ENCODE results near the gene ANKRD33B. TPM values are rescaled to one million over a fixed set of nuclear protein-coding genes. Genes with fewer than 3 reads are reported as not detected.

The ANKRD33B gene
- polyA plus RNA-seq, 3 donors = 0.05 TPM; not detected in 2

- peaks cover 0 to 19% of the 10 kb centered on the region in 2 donors for H3K27me3 ChIP-seq (ENCODE audit: control insufficient read depth in 2 of 2, insufficient read depth in 2 of 2, low read length in 2 of 2)
- no peak overlapping the region for H2AFZ ChIP-seq (ENCODE audit: insufficient read depth, low read depth, low read length, poor library complexity, severe bottlenecking)
- H3K4me1 ChIP-seq (ENCODE audit: control insufficient read depth in 1 of 2, insufficient read depth in 2 of 2, low read length in 2 of 2) = peaks cover 40 to 54% of the 10 kb centered on the region in 2 donors
- H3K4me3 ChIP-seq (replicated peaks in 1 of 3; ENCODE audit: low read depth in 2 of 3, low read length in 3 of 3) = no peak overlapping the region
- no peaks in the 10 kb centered on the region for H3K36me3 Mint-ChIP-seq
- H3K27ac ChIP-seq (ENCODE audit: low read depth in 1 of 2, low read length in 2 of 2) = no peak overlapping the region
- H3K4me1 Mint-ChIP-seq = peaks cover 38% of the 10 kb centered on the region
- H3K9ac ChIP-seq (ENCODE audit: insufficient read depth, low read length, poor library complexity, severe bottlenecking) = no peak overlapping the region
- H3K4me2 ChIP-seq (replicated peaks; ENCODE audit: extremely low read depth, low read length, poor library complexity, severe bottlenecking) = no peak overlapping the region
- peaks cover 2% of the 10 kb centered on the region for H3K79me2 ChIP-seq (ENCODE audit: insufficient read depth, low read length)
- 95% methylated on average over 4 of the region's 7 CpGs for WGBS (ENCODE audit: insufficient coverage)
- TF ChIP-seq CTCF (IDR thresholded peaks at IDR 0.05) = no peak
- H3K9me3 Mint-ChIP-seq = peaks cover 0 to 6% (median 0%) of the 10 kb centered on the region in 7 donors
- H3K27ac Mint-ChIP-seq = no peak overlapping the region
- DNase-seq = no peak
- H3K9me3 ChIP-seq (replicated peaks in 1 of 2; ENCODE audit: control insufficient read depth in 1 of 2, insufficient read depth in 1 of 2, low read length in 2 of 2) = no peaks in the 10 kb centered on the region
- H3K27me3 Mint-ChIP-seq (ENCODE audit: low read depth in 3 of 3) = peaks cover 17 to 33% (median 29%) of the 10 kb centered on the region in 3 donors
- no peak overlapping the region for H3K4me3 Mint-ChIP-seq
- intact Hi-C loops (cut with micrococcal nuclease) = loop anchor here in 1 of 2 donors (5.0 kb wide), 1 partner anchor 47 kb away; no protein-coding TSS in a partner anchor
- no peaks in the 10 kb centered on the region for H3K36me3 ChIP-seq (replicated peaks in 1 of 2; ENCODE audit: control insufficient read depth in 1 of 2, insufficient read depth in 2 of 2, low read length in 2 of 2)
- H4K20me1 ChIP-seq (ENCODE audit: insufficient read depth, low read length) = no peaks in the 10 kb centered on the region
Measured at GRCh38 chr5:10559871-10560270, 4.0 kb upstream of the ANKRD33B start.

GRCh38 chr5:10562201-10563109 lies 1.4 kb upstream of the ANKRD33B start:
- H3K4me1 Mint-ChIP-seq = peaks cover 44% of the 10 kb centered on the region
- Histone ChIP-seq H3K4me3 (replicated peaks in 1 of 3; ENCODE audit: low read depth in 2 of 3, low read length in 3 of 3) (peak overlapping the region in 2 of 3 experiments; percentile 22 to 75), H3K79me2 (ENCODE audit: insufficient read depth, low read length) (peaks cover 10% of the 10 kb centered on the region), H3K36me3 (replicated peaks in 1 of 2; ENCODE audit: control insufficient read depth in 1 of 2, insufficient read depth in 2 of 2, low read length in 2 of 2) (no peaks in the 10 kb centered on the region), H2AFZ (ENCODE audit: insufficient read depth, low read depth, low read length, poor library complexity, severe bottlenecking) (peak overlapping the region; percentile 66), H3K4me1 (ENCODE audit: control insufficient read depth in 1 of 2, insufficient read depth in 2 of 2, low read length in 2 of 2) (peaks cover 40 to 51% of the 10 kb centered on the region in 2 donors), H3K9me3 (replicated peaks in 1 of 2; ENCODE audit: control insufficient read depth in 1 of 2, insufficient read depth in 1 of 2, low read length in 2 of 2) (peaks cover 0 to 4% of the 10 kb centered on the region in 2 donors), H3K4me2 (replicated peaks; ENCODE audit: extremely low read depth, low read length, poor library complexity, severe bottlenecking) (peak overlapping the region; percentile 86), H4K20me1 (ENCODE audit: insufficient read depth, low read length) (no peaks in the 10 kb centered on the region), H3K27me3 (ENCODE audit: control insufficient read depth in 2 of 2, insufficient read depth in 2 of 2, low read length in 2 of 2) (peaks cover 4 to 29% of the 10 kb centered on the region in 2 donors), H3K9ac (ENCODE audit: insufficient read depth, low read length, poor library complexity, severe bottlenecking) (peak overlapping the region; percentile 71), H3K27ac (ENCODE audit: low read depth in 1 of 2, low read length in 2 of 2) (no peak overlapping the region)
- no peak for TF ChIP-seq CTCF (IDR thresholded peaks at IDR 0.05)
- peaks cover 0 to 8% (median 2%) of the 10 kb centered on the region in 7 donors for H3K9me3 Mint-ChIP-seq
- peak in 1 of 3 donors; percentile 49 for DNase-seq
- 61% methylated on average over 35 of the region's 45 CpGs for WGBS (ENCODE audit: insufficient coverage)
- peaks cover 0 to 4% of the 10 kb centered on the region in 2 donors for H3K36me3 Mint-ChIP-seq
- peaks cover 30 to 46% (median 42%) of the 10 kb centered on the region in 3 donors for H3K27me3 Mint-ChIP-seq (ENCODE audit: low read depth in 3 of 3)
- H3K4me3 Mint-ChIP-seq = peak overlapping the region; percentile 75 to 80
- H3K27ac Mint-ChIP-seq = peak overlapping the region in 2 of 7 donors; percentile 2 to 25
- intact Hi-C loops (cut with micrococcal nuclease) = loop anchor here in 1 of 2 donors (5.0 kb wide), 1 partner anchor 45 kb away; no protein-coding TSS in a partner anchor

Data from CD14-positive monocyte (primary cell).